Measurements from ENCODE around the gene CCDC148. TPM values are rescaled to one million over a fixed set of nuclear protein-coding genes. Genes with fewer than 3 reads are reported as not detected.
"Not testable (repeated sequence)": the region's sequence is repeated elsewhere in the genome, so short reads cannot be mapped to it uniquely, and the experiment has no call there.

CCDC148 gene
- total and polyA plus RNA-seq, 2 donors (not counting 1 experiment from before 2014, with no cell fraction given) = not detected

GRCh38 chr2:158232476-158232875 is 224.1 kb downstream of the CCDC148 start:
- TF ChIP-seq EZH2 (IDR thresholded peaks at IDR 0.05; ENCODE audit: borderline replicate concordance, insufficient read depth, low read depth, low read length, poor library complexity, severe bottlenecking) (no peak), CTCF (IDR thresholded peaks at IDR 0.05) (no peak)
- Mint-ChIP-seq H3K27ac (no peak overlapping the region), H3K27me3 (no peaks in the 10 kb centered on the region), H3K4me1 (no peaks in the 10 kb centered on the region), H3K4me3 (no peak overlapping the region), H3K9me3 (ENCODE audit: insufficient read depth) (no peaks in the 10 kb centered on the region)
- intact Hi-C loops (cut with micrococcal nuclease) = no loop called here
- Histone ChIP-seq H3K36me3 (replicated peaks in 1 of 2; ENCODE audit: control extremely low read depth in 1 of 2, control insufficient read depth in 1 of 2, extremely low read depth in 1 of 2, insufficient read depth in 2 of 2, low read length in 1 of 2) (no peaks in the 10 kb centered on the region), H3K4me3 (ENCODE audit: control extremely low read depth in 1 of 5, extremely low read depth in 1 of 5, insufficient read depth in 1 of 5, low read depth in 2 of 5, low read length in 4 of 5) (no peak overlapping the region), H3K9me3 (ENCODE audit: control extremely low read depth in 1 of 3, control insufficient read depth in 2 of 3, insufficient read depth in 1 of 3, low read length in 2 of 3) (no peaks in the 10 kb centered on the region), H3K4me2 (replicated peaks; ENCODE audit: low read depth, low read length, poor library complexity, severe bottlenecking) (no peak overlapping the region), H3K9ac (ENCODE audit: low read length) (no peak overlapping the region), H3K4me1 (ENCODE audit: control insufficient read depth in 2 of 2, insufficient read depth in 2 of 2, low read length in 2 of 2) (no peaks in the 10 kb centered on the region), H2AFZ (ENCODE audit: insufficient read depth, low read depth, low read length, poor library complexity, severe bottlenecking) (no peak overlapping the region), H3K79me2 (ENCODE audit: control insufficient read depth, insufficient read depth, low read length) (no peaks in the 10 kb centered on the region), H3K27me3 (replicated peaks in 1 of 4; ENCODE audit: control extremely low read depth in 1 of 4, control insufficient read depth in 3 of 4, insufficient read depth in 4 of 4, low read length in 3 of 4) (no peaks in the 10 kb centered on the region), H4K20me1 (ENCODE audit: control insufficient read depth, insufficient read depth, low read length, poor library complexity, severe bottlenecking) (no peaks in the 10 kb centered on the region), H3K27ac (ENCODE audit: low read length in 2 of 2) (no peak overlapping the region)
- no peak for DNase-seq
- POLR2A ChIA-PET = no interaction called here
- no peak for ATAC-seq (ENCODE audit: low read depth)
- CTCF ChIA-PET = no interaction called here
- WGBS (ENCODE audit: insufficient coverage) = no CpG with 5 or more reads among the region's 1 CpG

GRCh38 chr2:158228943-158229508 is 227.5 kb downstream of the CCDC148 start:
- no peak overlapping the region for H3K27ac ChIP-seq (ENCODE audit: low read length in 2 of 2)
- H3K27me3 ChIP-seq (replicated peaks in 1 of 4; ENCODE audit: control extremely low read depth in 1 of 4, control insufficient read depth in 3 of 4, insufficient read depth in 4 of 4, low read length in 3 of 4) = no peaks in the 10 kb centered on the region
- DNase-seq (no peak), ATAC-seq (ENCODE audit: low read depth) (no peak)
- no peaks in the 10 kb centered on the region for H4K20me1 ChIP-seq (ENCODE audit: control insufficient read depth, insufficient read depth, low read length, poor library complexity, severe bottlenecking)
- H3K4me1 ChIP-seq (ENCODE audit: control insufficient read depth in 2 of 2, insufficient read depth in 2 of 2, low read length in 2 of 2) = no peaks in the 10 kb centered on the region
- Mint-ChIP-seq H3K4me3 (no peak overlapping the region), H3K27me3 (no peaks in the 10 kb centered on the region), H3K9me3 (ENCODE audit: insufficient read depth) (no peaks in the 10 kb centered on the region), H3K27ac (no peak overlapping the region), H3K4me1 (no peaks in the 10 kb centered on the region)
- POLR2A ChIA-PET = no interaction called here
- H3K36me3 ChIP-seq (replicated peaks in 1 of 2; ENCODE audit: control extremely low read depth in 1 of 2, control insufficient read depth in 1 of 2, extremely low read depth in 1 of 2, insufficient read depth in 2 of 2, low read length in 1 of 2) = no peaks in the 10 kb centered on the region
- H3K9me3 ChIP-seq (ENCODE audit: control extremely low read depth in 1 of 3, control insufficient read depth in 2 of 3, insufficient read depth in 1 of 3, low read length in 2 of 3) = no peaks in the 10 kb centered on the region
- no peaks in the 10 kb centered on the region for H3K79me2 ChIP-seq (ENCODE audit: control insufficient read depth, insufficient read depth, low read length)
- TF ChIP-seq CTCF (IDR thresholded peaks at IDR 0.05) = no peak
- no peak overlapping the region for H3K4me2 ChIP-seq (replicated peaks; ENCODE audit: low read depth, low read length, poor library complexity, severe bottlenecking)
- CTCF ChIA-PET = no interaction called here
- H3K9ac ChIP-seq (ENCODE audit: low read length) = no peak overlapping the region
- intact Hi-C loops (cut with micrococcal nuclease) = no loop called here
- no peak overlapping the region for H2AFZ ChIP-seq (ENCODE audit: insufficient read depth, low read depth, low read length, poor library complexity, severe bottlenecking)
- no peak overlapping the region for H3K4me3 ChIP-seq (ENCODE audit: control extremely low read depth in 1 of 5, extremely low read depth in 1 of 5, insufficient read depth in 1 of 5, low read depth in 2 of 5, low read length in 4 of 5)

GRCh38 chr2:158223066-158223465 is 233.5 kb downstream of the CCDC148 start:
- H3K4me1 ChIP-seq (ENCODE audit: control insufficient read depth in 2 of 2, insufficient read depth in 2 of 2, low read length in 2 of 2) = peaks cover 24 to 33% of the 10 kb centered on the region in 2 donors
- H3K4me3 ChIP-seq (ENCODE audit: control extremely low read depth in 1 of 5, extremely low read depth in 1 of 5, insufficient read depth in 1 of 5, low read depth in 2 of 5, low read length in 4 of 5); CTCF ChIA-PET; H3K27ac Mint-ChIP-seq; H3K9ac ChIP-seq (ENCODE audit: low read length); intact Hi-C loops (cut with micrococcal nuclease); H3K9me3 ChIP-seq (ENCODE audit: control extremely low read depth in 1 of 3, control insufficient read depth in 2 of 3, insufficient read depth in 1 of 3, low read length in 2 of 3); H3K9me3 Mint-ChIP-seq (ENCODE audit: insufficient read depth); H3K79me2 ChIP-seq (ENCODE audit: control insufficient read depth, insufficient read depth, low read length); H3K4me3 Mint-ChIP-seq; H3K4me2 ChIP-seq (replicated peaks; ENCODE audit: low read depth, low read length, poor library complexity, severe bottlenecking); H3K27me3 ChIP-seq (replicated peaks in 1 of 4; ENCODE audit: control extremely low read depth in 1 of 4, control insufficient read depth in 3 of 4, insufficient read depth in 4 of 4, low read length in 3 of 4); H4K20me1 ChIP-seq (ENCODE audit: control insufficient read depth, insufficient read depth, low read length, poor library complexity, severe bottlenecking); H3K27ac ChIP-seq (ENCODE audit: low read length in 2 of 2); ATAC-seq (ENCODE audit: low read depth); DNase-seq; H2AFZ ChIP-seq (ENCODE audit: insufficient read depth, low read depth, low read length, poor library complexity, severe bottlenecking); H3K27me3 Mint-ChIP-seq; POLR2A ChIA-PET; H3K36me3 ChIP-seq (replicated peaks in 1 of 2; ENCODE audit: control extremely low read depth in 1 of 2, control insufficient read depth in 1 of 2, extremely low read depth in 1 of 2, insufficient read depth in 2 of 2, low read length in 1 of 2): not testable (repeated sequence)
- H3K4me1 Mint-ChIP-seq = peaks cover 33% of the 10 kb centered on the region
- WGBS (ENCODE audit: insufficient coverage) = 97% methylated on average over 8 of the region's 8 CpGs
